Measurements from ENCODE around the gene PDE1A.

- TF ChIP-seq CTCF (conservative IDR thresholded peaks at IDR 0.05; ENCODE audit: low read depth, low read length) (no peak), EZH2 (IDR thresholded peaks at IDR 0.05; ENCODE audit: borderline replicate concordance, low read depth, low read length, poor library complexity, severe bottlenecking) (no peak)
Observed at GRCh38 chr2:182368446-182368845, 58.4 kb downstream of the PDE1A start.
